ENCODE results near the gene MAPK12. TPM values are rescaled to one million over a fixed set of nuclear protein-coding genes. Genes with fewer than 3 reads are reported as not detected.

The MAPK12 gene
- total and polyA plus RNA-seq, 2 experiments from 2014 or later = 20.7 to 28.7 TPM

- 97% methylated on average over 7 of the region's 7 CpGs for WGBS, 2 experiments (ENCODE audit: low coverage in 1 of 2, low lambda C conversion rate in 2 of 2, missing lambda C conversion rate in 2 of 2)
- H2AFZ ChIP-seq = no peak overlapping the region
- H3K27me3 ChIP-seq (replicated peaks; ENCODE audit: insufficient read depth) = no peaks in the 10 kb centered on the region
- no peak overlapping the region for H3K9ac ChIP-seq
- no peak overlapping the region for H3K4me3 ChIP-seq
- no peak for TF ChIP-seq EZH2 (IDR thresholded peaks at IDR 0.05; ENCODE audit: insufficient read depth, poor library complexity, severe bottlenecking)
- peaks cover 8% of the 10 kb centered on the region for H3K4me1 ChIP-seq (ENCODE audit: insufficient read depth)
- H3K9me3 ChIP-seq (ENCODE audit: low read depth) = no peaks in the 10 kb centered on the region
- H4K20me1 ChIP-seq (ENCODE audit: insufficient read depth) = no peaks in the 10 kb centered on the region
- no peaks in the 10 kb centered on the region for H3K9me2 ChIP-seq (ENCODE audit: insufficient read depth)
- H3K4me2 ChIP-seq (ENCODE audit: unreplicated experiment) = no peak overlapping the region
- H3K36me3 ChIP-seq (ENCODE audit: low read depth) = peaks cover 10% of the 10 kb centered on the region; the same call in 1 of the 2 replicates
- H3K79me2 ChIP-seq (ENCODE audit: insufficient read depth) = peaks cover 42% of the 10 kb centered on the region
- DNase-seq = no peak
- in situ Hi-C loops (cut with MboI) = no loop called here
- H3F3A ChIP-seq (ENCODE audit: insufficient read depth) = no peaks in the 10 kb centered on the region
- no peak overlapping the region for H3K27ac ChIP-seq
These were observed 56.9 kb downstream of the MAPK12 start for GRCh38 chr22:50204571-50204970.

GRCh38 chr22:50203288-50203687, 58.2 kb downstream of the MAPK12 start:
- peaks cover 42% of the 10 kb centered on the region for H3K79me2 ChIP-seq (ENCODE audit: insufficient read depth)
- H4K20me1 ChIP-seq (ENCODE audit: insufficient read depth) = no peaks in the 10 kb centered on the region
- H3K9ac ChIP-seq = no peak overlapping the region
- no peaks in the 10 kb centered on the region for H3K27me3 ChIP-seq (replicated peaks; ENCODE audit: insufficient read depth)
- H3K9me3 ChIP-seq (ENCODE audit: low read depth) = no peaks in the 10 kb centered on the region
- no peak for DNase-seq
- no peak overlapping the region for H3K4me3 ChIP-seq
- no peak overlapping the region for H3K27ac ChIP-seq
- in situ Hi-C loops (cut with MboI) = no loop called here
- H3F3A ChIP-seq (ENCODE audit: insufficient read depth) = no peaks in the 10 kb centered on the region; the same call in 1 of the 2 replicates
- H3K4me1 ChIP-seq (ENCODE audit: insufficient read depth) = peaks cover 8% of the 10 kb centered on the region
- 100% methylated on average over 1 of the region's 1 CpG for WGBS, 2 experiments (ENCODE audit: low coverage in 1 of 2, low lambda C conversion rate in 2 of 2, missing lambda C conversion rate in 2 of 2)
- H2AFZ ChIP-seq = no peak overlapping the region
- no peaks in the 10 kb centered on the region for H3K9me2 ChIP-seq (ENCODE audit: insufficient read depth)
- peaks cover 10% of the 10 kb centered on the region; the same call in 1 of the 2 replicates for H3K36me3 ChIP-seq (ENCODE audit: low read depth)
- H3K4me2 ChIP-seq (ENCODE audit: unreplicated experiment) = no peak overlapping the region
- TF ChIP-seq EZH2phosphoT487 (IDR thresholded peaks at IDR 0.05; ENCODE audit: insufficient read depth, low read depth) = no peak
- TF ChIP-seq EZH2 (IDR thresholded peaks at IDR 0.05; ENCODE audit: insufficient read depth, poor library complexity, severe bottlenecking) = no peak

Other genes starting within 250 kb of the MAPK12 start
- not detected in 2 replicates for gene IL17REL, start 248.9 kb downstream of the MAPK12 start, total RNA-seq (2014; rRNA removed; shearing (Covaris generic))
- not detected in 2 replicates for gene IL17REL, start 248.9 kb downstream of the MAPK12 start, polyA plus RNA-seq (2016; fragmentation: Nextera tagmentation; extraction: Ambion mirVana)
- not detected in 2 replicates for gene TTLL8, start 203.4 kb downstream of the MAPK12 start, total RNA-seq (2014; rRNA removed; shearing (Covaris generic))
- not detected in 2 replicates for gene TTLL8, start 203.4 kb downstream of the MAPK12 start, polyA plus RNA-seq (2016; fragmentation: Nextera tagmentation; extraction: Ambion mirVana)
- not detected in 2 replicates for gene MLC1, start 176.3 kb downstream of the MAPK12 start, total RNA-seq (2014; rRNA removed; shearing (Covaris generic))
- gene MLC1, start 176.3 kb downstream of the MAPK12 start, polyA plus RNA-seq (2016; fragmentation: Nextera tagmentation; extraction: Ambion mirVana) = not detected in 2 replicates
- not detected in 2 replicates for gene MOV10L1, start 171.7 kb downstream of the MAPK12 start, total RNA-seq (2014; rRNA removed; shearing (Covaris generic))
- gene MOV10L1, start 171.7 kb downstream of the MAPK12 start, polyA plus RNA-seq (2016; fragmentation: Nextera tagmentation; extraction: Ambion mirVana) = not detected in 2 replicates
- gene PANX2, start 91.0 kb downstream of the MAPK12 start, total RNA-seq (2014; rRNA removed; shearing (Covaris generic)) = under 0.01 TPM in 1 of 2 replicates, not detected in the other
- 0.18 and 0.20 TPM in 2 replicates for gene PANX2, start 91.0 kb downstream of the MAPK12 start, polyA plus RNA-seq (2016; fragmentation: Nextera tagmentation; extraction: Ambion mirVana)
- gene TRABD, start 75.8 kb downstream of the MAPK12 start, total RNA-seq (2014; rRNA removed; shearing (Covaris generic)) = 19.5 and 33.5 TPM in 2 replicates
- gene TRABD, start 75.8 kb downstream of the MAPK12 start, polyA plus RNA-seq (2016; fragmentation: Nextera tagmentation; extraction: Ambion mirVana) = 20.7 and 22.6 TPM in 2 replicates
- 24.3 and 29.1 TPM in 2 replicates for gene SELENOO, start 60.7 kb downstream of the MAPK12 start, total RNA-seq (2014; rRNA removed; shearing (Covaris generic))
- gene SELENOO, start 60.7 kb downstream of the MAPK12 start, polyA plus RNA-seq (2016; fragmentation: Nextera tagmentation; extraction: Ambion mirVana) = 5.0 and 9.6 TPM in 2 replicates
- 32.0 and 33.8 TPM in 2 replicates for gene TUBGCP6, start 16.7 kb downstream of the MAPK12 start, total RNA-seq (2014; rRNA removed; shearing (Covaris generic))
- 13.2 and 16.6 TPM in 2 replicates for gene TUBGCP6, start 16.7 kb downstream of the MAPK12 start, polyA plus RNA-seq (2016; fragmentation: Nextera tagmentation; extraction: Ambion mirVana)
- 16.8 and 19.2 TPM in 2 replicates for gene HDAC10, start 10.4 kb downstream of the MAPK12 start, total RNA-seq (2014; rRNA removed; shearing (Covaris generic))
- gene HDAC10, start 10.4 kb downstream of the MAPK12 start, polyA plus RNA-seq (2016; fragmentation: Nextera tagmentation; extraction: Ambion mirVana) = 4.3 and 6.6 TPM in 2 replicates
- 9.8 and 12.3 TPM in 2 replicates for gene MAPK11, start 8.7 kb upstream of the MAPK12 start, total RNA-seq (2014; rRNA removed; shearing (Covaris generic))
- gene MAPK11, start 8.7 kb upstream of the MAPK12 start, polyA plus RNA-seq (2016; fragmentation: Nextera tagmentation; extraction: Ambion mirVana) = 1.0 and 1.2 TPM in 2 replicates
- gene PLXNB2, start 46.0 kb upstream of the MAPK12 start, total RNA-seq (2014; rRNA removed; shearing (Covaris generic)) = 136 and 147 TPM in 2 replicates
- 123 and 136 TPM in 2 replicates for gene PLXNB2, start 46.0 kb upstream of the MAPK12 start, polyA plus RNA-seq (2016; fragmentation: Nextera tagmentation; extraction: Ambion mirVana)
- 3.3 and 5.7 TPM in 2 replicates for gene DENND6B, start 65.3 kb upstream of the MAPK12 start, total RNA-seq (2014; rRNA removed; shearing (Covaris generic))
- 6.1 and 6.6 TPM in 2 replicates for gene DENND6B, start 65.3 kb upstream of the MAPK12 start, polyA plus RNA-seq (2016; fragmentation: Nextera tagmentation; extraction: Ambion mirVana)
- 50.0 and 58.4 TPM in 2 replicates for gene PPP6R2, start 81.6 kb upstream of the MAPK12 start, total RNA-seq (2014; rRNA removed; shearing (Covaris generic))
- gene PPP6R2, start 81.6 kb upstream of the MAPK12 start, polyA plus RNA-seq (2016; fragmentation: Nextera tagmentation; extraction: Ambion mirVana) = 22.2 and 22.3 TPM in 2 replicates
- gene SBF1, start 213.4 kb upstream of the MAPK12 start, total RNA-seq (2014; rRNA removed; shearing (Covaris generic)) = 92.0 and 93.5 TPM in 2 replicates
- 25.2 and 27.6 TPM in 2 replicates for gene SBF1, start 213.4 kb upstream of the MAPK12 start, polyA plus RNA-seq (2016; fragmentation: Nextera tagmentation; extraction: Ambion mirVana)
- 11.4 and 15.2 TPM in 2 replicates for gene ADM2, start 219.9 kb upstream of the MAPK12 start, total RNA-seq (2014; rRNA removed; shearing (Covaris generic))
- 11.6 and 14.0 TPM in 2 replicates for gene ADM2, start 219.9 kb upstream of the MAPK12 start, polyA plus RNA-seq (2016; fragmentation: Nextera tagmentation; extraction: Ambion mirVana)
- not detected in 2 replicates for gene MIOX, start 225.2 kb upstream of the MAPK12 start, total RNA-seq (2014; rRNA removed; shearing (Covaris generic))
- 0.16 TPM in 1 of 2 replicates, not detected in the other for gene MIOX, start 225.2 kb upstream of the MAPK12 start, polyA plus RNA-seq (2016; fragmentation: Nextera tagmentation; extraction: Ambion mirVana)
- 95.0 and 124 TPM in 2 replicates for gene LMF2, start 246.0 kb upstream of the MAPK12 start, total RNA-seq (2014; rRNA removed; shearing (Covaris generic))
- 101 and 106 TPM in 2 replicates for gene LMF2, start 246.0 kb upstream of the MAPK12 start, polyA plus RNA-seq (2016; fragmentation: Nextera tagmentation; extraction: Ambion mirVana)
- gene NCAPH2, start 246.5 kb upstream of the MAPK12 start, total RNA-seq (2014; rRNA removed; shearing (Covaris generic)) = 33.8 and 61.0 TPM in 2 replicates
- gene NCAPH2, start 246.5 kb upstream of the MAPK12 start, polyA plus RNA-seq (2016; fragmentation: Nextera tagmentation; extraction: Ambion mirVana) = 27.7 and 28.6 TPM in 2 replicates

Data from GM23248 (cell line).